Fibroblast of the conjunctiva (primary cell): ENCODE measurements around the gene LUC7L.
"Not testable (repeated sequence)": the region's sequence is repeated elsewhere in the genome, so short reads cannot be mapped to it uniquely, and the experiment has no call there.

ENCODE experiments used
- DNase-seq: peaks from one replicate; pipeline ENCODE4 v3.0.0-alpha.2; 2010; ENCODE audit warnings: low read depth

LUC7L gene

GRCh38 chr16:180101-180675, 49.1 kb downstream of the LUC7L start, which contains the start of gene HBQ1:
Gene HBQ1 (plus strand): TSS chr16:180459. CDS start chr16:180487, 28 bp downstream.
- DNase-seq = no peak

- DNase-seq = no peak
Observed at GRCh38 chr16:179211-180092, 49.8 kb downstream of the LUC7L start.

GRCh38 chr16:178668-179015, 50.6 kb downstream of the LUC7L start:
- DNase-seq = no peak

- no peak for DNase-seq
Observed at GRCh38 chr16:177981-178667, 51.1 kb downstream of the LUC7L start.

- no peak for DNase-seq
Observed at GRCh38 chr16:177394-177822, 51.8 kb downstream of the LUC7L start.

- not testable (repeated sequence) for DNase-seq
Observed at GRCh38 chr16:176477-177382, 52.5 kb downstream of the LUC7L start, which contains the start of gene HBA1. Gene HBA1 (plus strand): TSS chr16:176680. CDS start chr16:176717, 37 bp downstream.

GRCh38 chr16:176006-176405, 53.2 kb downstream of the LUC7L start:
- not testable (repeated sequence) for DNase-seq

GRCh38 chr16:175011-175949, 54.0 kb downstream of the LUC7L start:
- DNase-seq = no peak

GRCh38 chr16:173928-174769, 55.1 kb downstream of the LUC7L start:
- not testable (repeated sequence) for DNase-seq

- DNase-seq = not testable (repeated sequence)
Observed at GRCh38 chr16:173211-173854, 55.9 kb downstream of the LUC7L start.

- DNase-seq = not testable (repeated sequence)
Observed at GRCh38 chr16:172374-172941, 56.8 kb downstream of the LUC7L start, which contains the start of gene HBA2. Gene HBA2 (plus strand): TSS chr16:172876. CDS start chr16:172913, 37 bp downstream.

- no peak for DNase-seq
Observed at GRCh38 chr16:170788-171187, 58.5 kb downstream of the LUC7L start.

- DNase-seq = not testable (repeated sequence)
Observed at GRCh38 chr16:170088-170507, 59.2 kb downstream of the LUC7L start.

GRCh38 chr16:169014-169413, 60.2 kb downstream of the LUC7L start:
- DNase-seq = no peak

- no peak for DNase-seq
Observed at GRCh38 chr16:168424-168823, 60.8 kb downstream of the LUC7L start.

GRCh38 chr16:167122-167690, 62.0 kb downstream of the LUC7L start:
- no peak for DNase-seq

GRCh38 chr16:166375-167121, 62.7 kb downstream of the LUC7L start:
- no peak for DNase-seq
